ENCODE results near the gene FUT6.
"Not testable (repeated sequence)": the region's sequence is repeated elsewhere in the genome, so short reads cannot be mapped to it uniquely, and the experiment has no call there.

DNA sequence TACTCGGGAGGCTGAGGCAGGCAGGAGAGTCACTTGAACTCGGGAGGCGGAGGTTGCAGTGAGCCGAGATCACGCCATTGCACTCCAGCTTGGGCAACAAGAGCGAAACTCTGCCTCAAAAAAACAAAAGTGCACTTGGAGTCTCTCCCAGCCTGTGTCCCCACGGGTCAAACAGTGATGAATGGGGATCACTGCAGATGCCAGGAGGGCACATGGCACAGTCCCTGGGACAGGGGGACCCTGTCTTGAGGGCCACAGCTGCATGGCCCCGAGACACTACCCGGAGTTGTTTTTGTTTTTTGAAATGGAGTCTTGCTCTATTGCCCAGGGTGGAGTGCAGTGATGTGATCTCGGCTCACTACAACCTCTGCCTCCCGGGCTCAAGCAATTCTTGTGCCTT lies 58.6 kb downstream of the FUT6 start:
- TF ChIP-seq, protein P1, sequence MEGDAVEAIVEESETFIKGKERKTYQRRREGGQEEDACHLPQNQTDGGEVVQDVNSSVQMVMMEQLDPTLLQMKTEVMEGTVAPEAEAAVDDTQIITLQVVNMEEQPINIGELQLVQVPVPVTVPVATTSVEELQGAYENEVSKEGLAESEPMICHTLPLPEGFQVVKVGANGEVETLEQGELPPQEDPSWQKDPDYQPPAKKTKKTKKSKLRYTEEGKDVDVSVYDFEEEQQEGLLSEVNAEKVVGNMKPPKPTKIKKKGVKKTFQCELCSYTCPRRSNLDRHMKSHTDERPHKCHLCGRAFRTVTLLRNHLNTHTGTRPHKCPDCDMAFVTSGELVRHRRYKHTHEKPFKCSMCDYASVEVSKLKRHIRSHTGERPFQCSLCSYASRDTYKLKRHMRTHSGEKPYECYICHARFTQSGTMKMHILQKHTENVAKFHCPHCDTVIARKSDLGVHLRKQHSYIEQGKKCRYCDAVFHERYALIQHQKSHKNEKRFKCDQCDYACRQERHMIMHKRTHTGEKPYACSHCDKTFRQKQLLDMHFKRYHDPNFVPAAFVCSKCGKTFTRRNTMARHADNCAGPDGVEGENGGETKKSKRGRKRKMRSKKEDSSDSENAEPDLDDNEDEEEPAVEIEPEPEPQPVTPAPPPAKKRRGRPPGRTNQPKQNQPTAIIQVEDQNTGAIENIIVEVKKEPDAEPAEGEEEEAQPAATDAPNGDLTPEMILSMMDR (IDR thresholded peaks at IDR 0.05) = not testable (repeated sequence)
- not testable (repeated sequence) for TF ChIP-seq POLR2A (IDR thresholded peaks at IDR 0.05; ENCODE audit: low read depth); EP300 (IDR thresholded peaks at IDR 0.05)

All from esophagus muscularis mucosa (tissue), 4 donors.